GM12865 (cell line): ENCODE data around the gene DCTN1.

Experiments used
- DNase-seq: peaks from one replicate; pipeline ENCODE4 v3.0.0; 2010; ENCODE audit warnings: low read depth
- H3K4me3 ChIP-seq: 2 replicates; pipeline ENCODE4 v1.5.1; 2011; ENCODE audit warnings: mild to moderate bottlenecking, low read depth, low read length, control low read depth
- TF ChIP-seq, protein P1 (sequence below): IDR thresholded peaks from 2 replicates; pipeline ENCODE4 v1.5.1; 2011; ENCODE audit warnings: low read length, control low read depth, low read depth, inconsistent platforms; ENCODE audit not compliant: insufficient read depth; ENCODE audit errors: missing control alignments

Gene DCTN1

DNA sequence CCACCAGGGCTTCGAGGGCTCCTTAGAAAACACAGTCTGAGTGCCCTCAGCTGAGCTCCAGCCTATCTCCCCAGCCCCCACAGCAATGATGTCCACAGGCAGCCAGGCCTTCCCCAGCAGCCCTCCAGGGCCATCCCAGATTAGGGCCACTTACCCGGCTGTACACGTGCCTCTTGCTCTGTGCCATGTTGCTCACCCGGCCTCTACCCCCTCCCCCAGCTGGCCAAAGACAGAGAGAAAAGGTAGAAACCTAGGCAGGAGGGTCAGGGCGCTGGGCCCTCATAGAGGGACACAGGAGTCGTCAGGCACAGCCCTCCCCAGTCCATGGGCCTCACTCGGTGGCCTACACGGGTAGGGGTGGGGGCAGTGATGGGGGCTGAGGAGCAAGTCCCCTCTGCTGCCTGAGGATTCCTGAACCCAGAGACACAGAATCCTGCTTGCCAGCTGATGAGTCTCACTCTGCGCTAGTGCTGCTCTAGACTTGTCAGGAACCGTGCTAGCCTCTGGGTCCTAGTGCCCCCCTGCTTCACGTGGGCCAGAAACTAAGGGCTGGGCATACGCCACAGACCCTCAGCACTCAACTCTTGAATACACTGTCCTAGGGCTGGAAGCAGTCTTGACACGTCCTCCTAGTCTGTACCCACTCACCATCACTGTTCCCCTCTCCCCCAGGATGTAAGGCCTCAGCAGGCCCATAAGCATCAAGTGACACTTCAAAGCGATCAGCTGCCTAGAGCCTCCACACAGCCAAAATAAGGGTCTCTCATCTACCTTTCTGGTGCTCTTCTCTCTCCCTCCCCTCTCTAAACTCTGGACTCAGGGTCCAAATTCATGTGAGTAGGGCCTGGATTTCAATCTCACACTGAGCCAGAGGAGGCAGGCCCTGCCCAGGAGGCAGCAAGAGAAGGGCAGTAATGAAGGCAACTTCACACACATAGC, at the start of gene DCTN1:
TSS of gene DCTN1 (minus strand) at position 461 of the 939 bp plus-strand sequence. CDS start at position 187, 274 bp downstream.
- DNase-seq, result peak; percentile 38
- TF ChIP-seq, protein P1, sequence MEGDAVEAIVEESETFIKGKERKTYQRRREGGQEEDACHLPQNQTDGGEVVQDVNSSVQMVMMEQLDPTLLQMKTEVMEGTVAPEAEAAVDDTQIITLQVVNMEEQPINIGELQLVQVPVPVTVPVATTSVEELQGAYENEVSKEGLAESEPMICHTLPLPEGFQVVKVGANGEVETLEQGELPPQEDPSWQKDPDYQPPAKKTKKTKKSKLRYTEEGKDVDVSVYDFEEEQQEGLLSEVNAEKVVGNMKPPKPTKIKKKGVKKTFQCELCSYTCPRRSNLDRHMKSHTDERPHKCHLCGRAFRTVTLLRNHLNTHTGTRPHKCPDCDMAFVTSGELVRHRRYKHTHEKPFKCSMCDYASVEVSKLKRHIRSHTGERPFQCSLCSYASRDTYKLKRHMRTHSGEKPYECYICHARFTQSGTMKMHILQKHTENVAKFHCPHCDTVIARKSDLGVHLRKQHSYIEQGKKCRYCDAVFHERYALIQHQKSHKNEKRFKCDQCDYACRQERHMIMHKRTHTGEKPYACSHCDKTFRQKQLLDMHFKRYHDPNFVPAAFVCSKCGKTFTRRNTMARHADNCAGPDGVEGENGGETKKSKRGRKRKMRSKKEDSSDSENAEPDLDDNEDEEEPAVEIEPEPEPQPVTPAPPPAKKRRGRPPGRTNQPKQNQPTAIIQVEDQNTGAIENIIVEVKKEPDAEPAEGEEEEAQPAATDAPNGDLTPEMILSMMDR, result no peak

DNA sequence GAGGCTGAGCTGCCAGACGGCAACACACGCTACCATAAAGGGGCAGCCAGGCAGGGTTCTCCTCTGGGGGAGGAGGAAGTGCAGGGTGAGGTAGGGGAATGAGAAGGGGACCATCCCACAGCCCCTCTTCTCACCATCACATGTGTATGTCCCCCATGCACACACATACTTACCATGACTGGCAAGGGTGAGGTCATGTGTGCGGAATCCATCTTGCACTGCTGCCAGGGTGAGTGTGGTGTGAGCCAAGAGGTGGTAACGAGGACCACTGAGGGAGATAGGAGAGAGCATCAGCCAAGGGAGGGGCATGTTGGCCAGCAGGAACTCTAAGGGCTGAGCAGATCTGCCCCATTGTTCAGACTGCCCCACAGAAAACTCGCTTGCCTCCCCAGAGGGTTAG, 48.6 kb upstream of the DCTN1 start:
- no peak for DNase-seq
- no peak overlapping the region for H3K4me3 ChIP-seq
- TF ChIP-seq, protein P1, result no peak

More for the DNA sequence above, at the start of gene DCTN1:
- no peak within 1 kb of the TSS for H3K4me3 ChIP-seq

DNA sequence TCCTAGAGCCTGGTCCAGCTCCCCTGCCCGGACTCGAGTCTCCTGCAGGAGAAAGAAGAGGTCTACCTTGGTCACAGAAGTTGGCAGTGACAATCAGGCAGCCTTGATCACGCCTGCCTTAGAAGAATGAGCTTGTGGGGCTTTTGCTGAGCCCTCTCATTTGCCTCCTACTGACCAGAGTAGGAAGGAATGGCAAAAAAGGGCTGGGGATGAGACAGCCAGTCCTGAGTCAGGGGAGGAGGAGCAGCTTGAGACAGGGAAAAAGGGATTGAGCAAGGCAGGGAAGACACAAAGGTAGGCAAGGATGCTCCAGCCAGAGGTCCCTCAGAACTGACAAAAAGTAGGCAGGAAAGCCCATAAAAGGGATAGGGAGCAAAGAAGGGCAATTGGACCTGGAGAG, 47.4 kb upstream of the DCTN1 start:
- DNase-seq, result no peak
- TF ChIP-seq, protein P1, result no peak
- H3K4me3 ChIP-seq, result no peak overlapping the region

DNA sequence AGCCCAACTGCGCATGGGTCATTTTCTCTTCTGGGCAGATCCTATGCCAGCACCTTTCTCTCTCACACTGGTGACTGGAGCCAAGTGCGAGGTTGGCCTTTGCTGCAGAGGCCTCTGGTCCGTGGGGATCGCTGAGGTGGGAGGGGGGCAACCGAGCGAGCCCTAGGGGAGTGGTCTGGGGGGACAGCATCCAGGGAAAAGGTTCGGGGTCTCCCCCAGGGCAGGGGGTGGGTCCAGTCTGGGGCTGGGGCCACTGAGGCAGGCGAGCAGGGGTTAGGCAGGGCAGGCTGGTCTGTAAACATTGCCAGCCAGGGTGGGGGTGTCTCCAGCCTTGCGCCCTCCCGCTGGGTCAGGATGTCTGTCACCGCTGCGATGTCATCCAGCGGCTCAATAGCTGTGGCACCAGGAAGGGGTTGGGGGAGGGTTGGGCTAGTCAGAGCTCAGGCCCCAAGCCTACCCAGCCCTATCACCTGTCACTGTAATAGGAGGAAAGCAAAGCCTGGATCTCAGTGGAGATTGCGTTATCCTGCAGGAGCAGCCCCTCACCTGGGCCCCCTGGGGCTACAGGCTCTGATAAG, 46.2 kb upstream of the DCTN1 start:
- no peak overlapping the region for H3K4me3 ChIP-seq
- TF ChIP-seq, protein P1, result no peak
- no peak for DNase-seq

DNA sequence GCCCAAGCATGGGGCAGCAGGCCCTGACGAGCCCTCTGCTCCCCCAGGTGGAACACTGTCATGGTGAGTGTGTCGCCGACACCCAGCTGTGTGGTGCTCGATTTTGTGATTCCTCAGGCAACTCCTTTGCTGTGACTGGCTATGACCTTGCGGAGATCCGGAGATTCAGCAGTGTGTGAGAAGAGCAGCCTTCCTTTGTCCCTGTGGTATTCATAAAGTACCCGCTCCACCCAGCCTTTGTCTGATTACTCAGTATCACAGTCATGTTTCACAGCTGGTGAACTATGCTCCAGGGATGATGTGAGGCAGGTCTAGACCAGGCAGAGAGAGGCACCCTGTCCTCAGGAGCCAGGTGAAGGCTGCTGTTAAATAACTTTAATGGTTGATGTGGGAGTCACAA, 45.4 kb upstream of the DCTN1 start:
- TF ChIP-seq, protein P1, result no peak
- no peak overlapping the region for H3K4me3 ChIP-seq
- no peak for DNase-seq

DNA sequence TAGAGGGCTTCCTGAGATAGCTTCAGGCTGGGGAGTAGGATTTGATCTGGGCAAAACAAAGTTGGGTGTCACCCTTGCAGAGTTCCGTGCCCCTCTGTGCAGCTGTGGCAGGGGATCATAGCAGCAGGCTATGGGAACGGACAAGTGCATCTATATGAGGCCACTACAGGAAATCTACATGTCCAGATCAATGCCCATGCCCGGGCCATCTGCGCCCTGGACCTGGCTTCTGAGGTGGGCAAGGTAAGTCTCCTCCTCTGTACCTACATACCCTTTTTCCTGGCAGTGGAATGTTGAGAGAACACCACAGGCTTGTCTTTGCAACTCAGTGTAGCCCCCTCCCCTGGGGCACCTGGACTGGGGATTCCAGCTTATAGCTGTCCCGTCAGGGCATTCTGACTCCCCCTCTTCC, 44.9 kb upstream of the DCTN1 start:
- DNase-seq, result no peak
- TF ChIP-seq, protein P1, result no peak
- no peak overlapping the region for H3K4me3 ChIP-seq
